IMR-90 (cell line): Measurements from ENCODE around the gene RPS15A. TPM values are rescaled to one million over a fixed set of nuclear protein-coding genes. Genes with fewer than 3 reads are reported as not detected.

Experiments used
- ATAC-seq: fragments of 200-7000 bp; cut with Tn5 transposase; 2 replicates; pipeline ENCODE4 v1.9.1; 2020; ENCODE audit warnings: low read depth, mild to moderate bottlenecking, moderate library complexity
- BruUV-seq: library from RNA; stranded (reverse); fragments of 400-500 nt; replicated peaks from 2 replicates; lab custom pipeline; 2021; lab: Mats Ljungman, UMichigan
- CTCF ChIA-PET: fragments of 300-600 bp; formaldehyde crosslinking; extraction: SDS; loops from one replicate; lab custom pipeline; 2021; ENCODE audit warnings: antibody characterized with exemption; lab: Yijun Ruan, JAX
- POLR2A ChIA-PET: fragments of 300-600 bp; sonication (Branson Sonifier 250); formaldehyde crosslinking; loops from one replicate; lab custom pipeline; 2022; ENCODE audit warnings: antibody characterized with exemption; ENCODE audit not compliant: unreplicated experiment; lab: Charles Lee
- DNase-seq: peaks from one replicate; pipeline ENCODE4 v3.0.0; 2013
- H2AFZ ChIP-seq: replicated peaks from 2 replicates; pipeline ENCODE3; 2013; ENCODE audit warnings: low read length, mild to moderate bottlenecking; ENCODE audit not compliant: poor library complexity
- H2AK5ac ChIP-seq: 2 replicates; pipeline ENCODE4 v1.6.1; 2013; ENCODE audit warnings: low read depth, low read length, inconsistent platforms
- H2AK9ac ChIP-seq: replicated peaks from 2 replicates; pipeline ENCODE3; 2013; ENCODE audit warnings: mild to moderate bottlenecking, low read depth, low read length, moderate library complexity; ENCODE audit not compliant: poor library complexity
- H2BK120ac ChIP-seq: 2 replicates; pipeline ENCODE4 v1.6.1; 2013; ENCODE audit warnings: low read depth, low read length, inconsistent platforms
- H2BK15ac ChIP-seq: 3 replicates; pipeline ENCODE4 v1.6.1; 2013; ENCODE audit warnings: low read depth, low read length, inconsistent platforms
- H2BK20ac ChIP-seq: 2 replicates; pipeline ENCODE4 v1.6.1; 2013; ENCODE audit warnings: low read depth, mild to moderate bottlenecking, inconsistent platforms, low read length, moderate library complexity
- H2BK5ac ChIP-seq: 2 replicates; pipeline ENCODE4 v1.6.1; 2013; ENCODE audit warnings: mild to moderate bottlenecking, low read depth, low read length, inconsistent platforms; ENCODE audit not compliant: poor library complexity, severe bottlenecking
- H3K14ac ChIP-seq: replicated peaks from 2 replicates; pipeline ENCODE4 v1.6.1; 2013; ENCODE audit warnings: low read depth, low read length, inconsistent platforms
- H3K18ac ChIP-seq: 2 replicates; pipeline ENCODE4 v1.6.1; 2013; ENCODE audit warnings: low read depth, low read length, control low read depth
- H3K23ac ChIP-seq: 2 replicates; pipeline ENCODE4 v1.6.1; 2013; ENCODE audit warnings: low read depth, low read length, inconsistent platforms
- H3K27ac ChIP-seq: 2 replicates; pipeline ENCODE4 v1.5.1; 2013; ENCODE audit warnings: mild to moderate bottlenecking, control low read depth, low read length; ENCODE audit not compliant: insufficient read depth
- H3K27me3 ChIP-seq: 2 replicates; pipeline ENCODE4 v1.6.1; 2013; ENCODE audit warnings: low read length; ENCODE audit not compliant: control insufficient read depth, insufficient read depth
- H3K36me3 ChIP-seq: 2 replicates; pipeline ENCODE4 v1.6.1; 2013; ENCODE audit warnings: low read length, mixed read lengths; ENCODE audit not compliant: control insufficient read depth, insufficient read depth
- H3K4ac ChIP-seq: 2 replicates; pipeline ENCODE4 v1.6.1; 2013; ENCODE audit warnings: low read depth, low read length, inconsistent platforms
- H3K4me1 ChIP-seq: 2 replicates; pipeline ENCODE4 v1.6.1; 2013; ENCODE audit warnings: low read length, mixed read lengths; ENCODE audit not compliant: control insufficient read depth, insufficient read depth
- H3K4me2 ChIP-seq: 2 replicates; pipeline ENCODE4 v1.6.1; 2013; ENCODE audit warnings: low read depth, mild to moderate bottlenecking, control low read depth, low read length, moderate library complexity
- H3K4me3 ChIP-seq: 2 replicates; pipeline ENCODE4 v1.5.1; 2013; ENCODE audit warnings: low read depth, mild to moderate bottlenecking, control low read depth, low read length, moderate library complexity; ENCODE audit not compliant: insufficient read depth
- H3K56ac ChIP-seq: 2 replicates; pipeline ENCODE4 v1.6.1; 2013; ENCODE audit warnings: low read length, inconsistent platforms; ENCODE audit not compliant: insufficient read depth; ENCODE audit errors: extremely low read depth
- H3K79me1 ChIP-seq, 2 experiments: 2 replicates each; pipeline ENCODE4 v1.6.1; 2013; ENCODE audit warnings: low read length in 2 of 2, inconsistent platforms in 1 of 2, low read depth in 1 of 2
- H3K9ac ChIP-seq: 2 replicates; pipeline ENCODE4 v1.6.1; 2013; ENCODE audit warnings: low read depth, low read length, control low read depth
- H3K9me1 ChIP-seq: 2 replicates; pipeline ENCODE4 v1.6.1; 2013; ENCODE audit warnings: low read length, inconsistent platforms; ENCODE audit not compliant: insufficient read depth
- H3K9me3 ChIP-seq: 2 replicates; pipeline ENCODE4 v1.6.1; 2013; ENCODE audit warnings: low read length; ENCODE audit not compliant: control insufficient read depth, insufficient read depth
- H4K20me1 ChIP-seq: 2 replicates; pipeline ENCODE4 v1.6.1; 2013; ENCODE audit warnings: low read length, inconsistent platforms; ENCODE audit not compliant: insufficient read depth
- H4K5ac ChIP-seq: 2 replicates; pipeline ENCODE4 v1.6.1; 2013; ENCODE audit warnings: mild to moderate bottlenecking, low read depth, low read length, control low read depth
- H4K8ac ChIP-seq, 2 experiments: 2 replicates each; pipeline ENCODE4 v1.6.1; 2013; ENCODE audit warnings: low read depth in 2 of 2, low read length in 2 of 2, control low read depth in 1 of 2, inconsistent platforms in 1 of 2
- H4K91ac ChIP-seq: 2 replicates; pipeline ENCODE4 v1.6.1; 2013; ENCODE audit warnings: low read depth, low read length, inconsistent platforms; ENCODE audit not compliant: insufficient read depth
- BHLHE40 ChIP-seq: fragments of 150-350 bp; IDR thresholded peaks from 2 replicates; pipeline ENCODE4 v1.6.1; 2016; ENCODE audit warnings: mild to moderate bottlenecking, low read depth, low read length
- CEBPB ChIP-seq: IDR thresholded peaks from 2 replicates; pipeline ENCODE4 v1.6.1; 2012; ENCODE audit warnings: low read depth, low read length, improper control_type of control experiment
- CHD1 ChIP-seq: IDR thresholded peaks from 2 replicates; pipeline ENCODE4 v1.6.1; 2012; ENCODE audit warnings: low read depth, low read length, improper control_type of control experiment
- FOS ChIP-seq: fragments of 150-350 bp; IDR thresholded peaks from 2 replicates; pipeline ENCODE4 v1.6.1; 2016; ENCODE audit warnings: low read depth, low read length
- MAFK ChIP-seq: IDR thresholded peaks from 2 replicates; pipeline ENCODE4 v1.6.1; 2012; ENCODE audit warnings: low read depth, low read length, improper control_type of control experiment
- MAZ ChIP-seq: IDR thresholded peaks from 2 replicates; pipeline ENCODE4 v1.6.1; 2012; ENCODE audit warnings: low read depth, mild to moderate bottlenecking, low read length, improper control_type of control experiment, moderate library complexity, borderline replicate concordance
- MXI1 ChIP-seq: IDR thresholded peaks from 2 replicates; pipeline ENCODE4 v1.6.1; 2012; ENCODE audit warnings: low read depth, mild to moderate bottlenecking, low read length, moderate library complexity, borderline replicate concordance
- NFE2L2 ChIP-seq: fragments of 150-350 bp; IDR thresholded peaks from 2 replicates; pipeline ENCODE4 v1.6.1; 2016; ENCODE audit warnings: low read depth, mild to moderate bottlenecking, low read length
- POLR2A ChIP-seq: IDR thresholded peaks from 2 replicates; pipeline ENCODE4 v1.6.1; 2012; ENCODE audit warnings: mild to moderate bottlenecking, low read depth, low read length
- RAD21 ChIP-seq: IDR thresholded peaks from 2 replicates; pipeline ENCODE4 v1.6.1; 2012; ENCODE audit warnings: low read length, improper control_type of control experiment
- RCOR1 ChIP-seq: IDR thresholded peaks from 2 replicates; pipeline ENCODE4 v1.6.1; 2012; ENCODE audit warnings: mild to moderate bottlenecking, low read length, improper control_type of control experiment; ENCODE audit not compliant: insufficient replicate concordance
- RFX5 ChIP-seq: IDR thresholded peaks from 2 replicates; pipeline ENCODE4 v1.8.0; 2012; ENCODE audit warnings: low read depth, mild to moderate bottlenecking, low read length, moderate library complexity
- SMC3 ChIP-seq: fragments of 150-350 bp; IDR thresholded peaks from 2 replicates; pipeline ENCODE4 v1.6.1; 2016; ENCODE audit warnings: low read depth, mild to moderate bottlenecking, antibody characterized with exemption, low read length, moderate library complexity
- WGBS, 2 experiments: methylation state at CpG; one replicate each; pipeline versions ENCODE4 v1.1.5 to v1.1.7; 2013; ENCODE audit warnings: missing lambda C conversion rate in 2 of 2; ENCODE audit not compliant: insufficient read length in 1 of 2; ENCODE audit errors: extremely low coverage in 2 of 2; 5-methylcytosine and 5-hydroxymethylcytosine counted together
- dilution Hi-C: fragments of 300-500 bp; cut with HindIII; formaldehyde crosslinking; loops from one replicate; pipeline ENCODE4 v1.14.3; 2018; ENCODE audit warnings: low sequenced_read_pairs; ENCODE audit not compliant: unreplicated experiment
- in situ Hi-C: fragments of 300-500 bp; cut with MboI; formaldehyde crosslinking; loops from 3 replicates; pipeline ENCODE4 v1.14.3; 2019; ENCODE audit warnings: low sequenced_read_pairs, inconsistent platforms, mixed read lengths
- intact Hi-C: fragments of 100-400 bp; cut with micrococcal nuclease; formaldehyde crosslinking; loops from 2 replicates; pipeline ENCODE4 v1.10.0; 2022
- polyA plus RNA-seq, 3 experiments: library from polyadenylated mRNA; depleted of rRNA; stranded (reverse); fragments of >200 nt; gene quantifications; 2 replicates each; pipeline ENCODE4 v1.2.3, GENCODE V29; 2012; ENCODE audit warnings: low replicate concordance in 1 of 3
- total RNA-seq: library from RNA; depleted of rRNA; stranded (reverse); fragments of >200 nt; gene quantifications from 2 replicates; pipeline ENCODE4 v1.2.3, GENCODE V29; 2012
- TF ChIP-seq, protein P1 (sequence below): conservative IDR thresholded peaks from 2 replicates; pipeline ENCODE4 v1.5.1; 2012; ENCODE audit warnings: mild to moderate bottlenecking, low read depth, low read length, improper control_type of control experiment
- TF ChIP-seq, protein P2 (sequence below): fragments of 150-350 bp; IDR thresholded peaks from 2 replicates; pipeline ENCODE4 v1.6.1; 2017; ENCODE audit warnings: mild to moderate bottlenecking, antibody characterized with exemption, low read length, low read depth
- TF ChIP-seq, protein P3 (sequence below): fragments of 150-350 bp; IDR thresholded peaks from 2 replicates; pipeline ENCODE4 v1.6.1; 2016; ENCODE audit warnings: low read depth, mild to moderate bottlenecking, low read length, moderate library complexity, borderline replicate concordance

RPS15A gene
- total and polyA plus RNA-seq, 2 of the 4 experiments (the other 2 are of a cell fraction): 4,588 to 4,619 TPM

DNA sequence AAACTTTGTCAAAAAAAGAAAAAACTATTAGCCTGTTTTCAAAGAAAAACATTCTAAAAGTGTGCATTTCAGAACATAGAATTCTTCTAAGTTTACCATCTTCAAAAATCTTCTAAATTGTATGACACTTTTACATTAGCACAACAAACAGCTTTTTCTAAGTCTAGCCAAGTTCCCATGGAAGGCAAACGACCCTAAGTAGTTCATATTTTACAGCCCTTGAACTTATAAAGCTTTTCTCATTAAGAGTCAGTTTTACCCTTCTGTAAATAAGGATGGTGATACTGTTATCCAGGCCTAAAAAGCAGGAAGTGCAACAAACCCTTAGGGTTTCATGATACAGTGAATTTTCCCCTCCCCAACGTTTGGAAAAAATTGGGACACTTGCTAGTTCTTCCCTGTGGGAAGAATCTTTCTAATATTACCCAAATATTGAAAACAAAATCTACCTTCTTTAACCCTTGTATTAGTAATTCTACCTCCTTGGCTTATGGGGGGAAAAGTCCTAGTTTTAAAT lies 15.2 kb upstream of the RPS15A start:
- no peaks in the 10 kb centered on the region for H3K9me3 ChIP-seq

More for the DNA sequence above, 15.2 kb upstream of the RPS15A start:
- no peak for TF ChIP-seq MXI1
- TF ChIP-seq MAZ: no peak
- no peak for TF ChIP-seq CHD1
- TF ChIP-seq CEBPB: no peak
- TF ChIP-seq MAFK: no peak
- no peak for TF ChIP-seq NFE2L2
- TF ChIP-seq FOS: no peak
- TF ChIP-seq RCOR1: no peak
- TF ChIP-seq, protein P1, sequence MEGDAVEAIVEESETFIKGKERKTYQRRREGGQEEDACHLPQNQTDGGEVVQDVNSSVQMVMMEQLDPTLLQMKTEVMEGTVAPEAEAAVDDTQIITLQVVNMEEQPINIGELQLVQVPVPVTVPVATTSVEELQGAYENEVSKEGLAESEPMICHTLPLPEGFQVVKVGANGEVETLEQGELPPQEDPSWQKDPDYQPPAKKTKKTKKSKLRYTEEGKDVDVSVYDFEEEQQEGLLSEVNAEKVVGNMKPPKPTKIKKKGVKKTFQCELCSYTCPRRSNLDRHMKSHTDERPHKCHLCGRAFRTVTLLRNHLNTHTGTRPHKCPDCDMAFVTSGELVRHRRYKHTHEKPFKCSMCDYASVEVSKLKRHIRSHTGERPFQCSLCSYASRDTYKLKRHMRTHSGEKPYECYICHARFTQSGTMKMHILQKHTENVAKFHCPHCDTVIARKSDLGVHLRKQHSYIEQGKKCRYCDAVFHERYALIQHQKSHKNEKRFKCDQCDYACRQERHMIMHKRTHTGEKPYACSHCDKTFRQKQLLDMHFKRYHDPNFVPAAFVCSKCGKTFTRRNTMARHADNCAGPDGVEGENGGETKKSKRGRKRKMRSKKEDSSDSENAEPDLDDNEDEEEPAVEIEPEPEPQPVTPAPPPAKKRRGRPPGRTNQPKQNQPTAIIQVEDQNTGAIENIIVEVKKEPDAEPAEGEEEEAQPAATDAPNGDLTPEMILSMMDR: no peak
- no peak for TF ChIP-seq RFX5
- TF ChIP-seq, protein P2, sequence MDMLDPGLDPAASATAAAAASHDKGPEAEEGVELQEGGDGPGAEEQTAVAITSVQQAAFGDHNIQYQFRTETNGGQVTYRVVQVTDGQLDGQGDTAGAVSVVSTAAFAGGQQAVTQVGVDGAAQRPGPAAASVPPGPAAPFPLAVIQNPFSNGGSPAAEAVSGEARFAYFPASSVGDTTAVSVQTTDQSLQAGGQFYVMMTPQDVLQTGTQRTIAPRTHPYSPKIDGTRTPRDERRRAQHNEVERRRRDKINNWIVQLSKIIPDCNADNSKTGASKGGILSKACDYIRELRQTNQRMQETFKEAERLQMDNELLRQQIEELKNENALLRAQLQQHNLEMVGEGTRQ: no peak
- TF ChIP-seq BHLHE40: no peak
- TF ChIP-seq RAD21: no peak
- TF ChIP-seq POLR2A: no peak
- TF ChIP-seq SMC3: no peak
- TF ChIP-seq, protein P3, sequence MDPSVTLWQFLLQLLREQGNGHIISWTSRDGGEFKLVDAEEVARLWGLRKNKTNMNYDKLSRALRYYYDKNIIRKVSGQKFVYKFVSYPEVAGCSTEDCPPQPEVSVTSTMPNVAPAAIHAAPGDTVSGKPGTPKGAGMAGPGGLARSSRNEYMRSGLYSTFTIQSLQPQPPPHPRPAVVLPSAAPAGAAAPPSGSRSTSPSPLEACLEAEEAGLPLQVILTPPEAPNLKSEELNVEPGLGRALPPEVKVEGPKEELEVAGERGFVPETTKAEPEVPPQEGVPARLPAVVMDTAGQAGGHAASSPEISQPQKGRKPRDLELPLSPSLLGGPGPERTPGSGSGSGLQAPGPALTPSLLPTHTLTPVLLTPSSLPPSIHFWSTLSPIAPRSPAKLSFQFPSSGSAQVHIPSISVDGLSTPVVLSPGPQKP: no peak
- no peak for DNase-seq
- Histone ChIP-seq H3K18ac (no peak overlapping the region), H3K4me2 (no peak overlapping the region), H2AFZ (no peak overlapping the region), H2AK9ac (no peak overlapping the region), H3K14ac (no peak overlapping the region), H3K27me3 (no peaks in the 10 kb centered on the region), H3K56ac (no peak overlapping the region), H2AK5ac (no peak overlapping the region), H2BK5ac (no peak overlapping the region), H2BK20ac (no peak overlapping the region), H2BK15ac (no peak overlapping the region), H3K4me1 (no peaks in the 10 kb centered on the region), H4K20me1 (peaks cover 10% of the 10 kb centered on the region; the same call in 1 of the 2 replicates), H3K27ac (no peak overlapping the region), H3K4ac (no peak overlapping the region), H3K79me1 (peaks cover 3 to 14% of the 10 kb centered on the region in 2 experiments; a peak in 2 of 4 replicates), H3K36me3 (peaks cover 13% of the 10 kb centered on the region), H3K9ac (no peak overlapping the region), H3K9me1 (0 out of 2 replicates have a peak, but pooled peaks cover 3% of the 10 kb centered on the region), H4K5ac (no peak overlapping the region), H3K4me3 (no peak overlapping the region), H3K23ac (no peak overlapping the region), H2BK120ac (no peak overlapping the region), H4K91ac (no peak overlapping the region), H4K8ac (no peak overlapping the region)
- WGBS, 2 experiments: no CpG with 5 or more reads among the region's 2 CpGs
- BruUV-seq: no TSS peak
- ChIA-PET POLR2A (no interaction called here), CTCF (no interaction called here)
- in situ Hi-C loops (no loop called here), dilution Hi-C loops (no loop called here), intact Hi-C loops (loop anchor here (10.0 kb wide), 1 partner anchor 259 kb away; the partner anchor contains the start of gene COQ7)
- no peak for ATAC-seq
